Neutrophil (primary cell): Measurements from ENCODE around the gene HLA-A.
"Not testable (repeated sequence)": the region's sequence is repeated elsewhere in the genome, so short reads cannot be mapped to it uniquely, and the experiment has no call there.

Experiments
- H3K27ac ChIP-seq: fragments of 200-600 bp; sonication (generic); 2 replicates; pipeline ENCODE4 v1.5.1; 2016; ENCODE audit warnings: mild to moderate bottlenecking, moderate library complexity
- H3K27me3 ChIP-seq: fragments of 200-600 bp; sonication (generic); 2 replicates; pipeline ENCODE4 v1.6.0; 2016; ENCODE audit warnings: mild to moderate bottlenecking
- H3K36me3 ChIP-seq: fragments of 200-600 bp; sonication (generic); 2 replicates; pipeline ENCODE4 v1.5.1; 2017
- H3K4me1 ChIP-seq, 2 experiments: fragments of 200-600 bp in 1 of 2; sonication (generic) in 1 of 2; 1 replicate in 1 of 2; 2 replicates in 1 of 2; pipeline versions ENCODE4 v1.5.1 to v1.6.1; 2013 to 2016; ENCODE audit warnings: low read depth in 1 of 2, low read length in 1 of 2, mild to moderate bottlenecking in 1 of 2, moderate library complexity in 1 of 2; ENCODE audit not compliant: control insufficient read depth in 1 of 2, insufficient read depth in 1 of 2
- H3K4me3 ChIP-seq, 2 experiments: fragments of 200-600 bp in 1 of 2; sonication (generic) in 1 of 2; 1 replicate in 1 of 2; 2 replicates in 1 of 2; pipeline ENCODE4 v1.5.1; 2013 to 2016; ENCODE audit warnings: low read depth in 1 of 2, low read length in 1 of 2, mild to moderate bottlenecking in 1 of 2, moderate library complexity in 1 of 2
- H3K9me3 ChIP-seq: fragments of 200-600 bp; sonication (generic); 2 replicates; pipeline ENCODE4 v1.5.1; 2016
- TF ChIP-seq, protein P1 (sequence below): fragments of 200-600 bp; sonication (generic); IDR thresholded peaks from 2 replicates; pipeline ENCODE4 v1.5.1; 2016; ENCODE audit warnings: antibody characterized with exemption

The HLA-A gene

DNA sequence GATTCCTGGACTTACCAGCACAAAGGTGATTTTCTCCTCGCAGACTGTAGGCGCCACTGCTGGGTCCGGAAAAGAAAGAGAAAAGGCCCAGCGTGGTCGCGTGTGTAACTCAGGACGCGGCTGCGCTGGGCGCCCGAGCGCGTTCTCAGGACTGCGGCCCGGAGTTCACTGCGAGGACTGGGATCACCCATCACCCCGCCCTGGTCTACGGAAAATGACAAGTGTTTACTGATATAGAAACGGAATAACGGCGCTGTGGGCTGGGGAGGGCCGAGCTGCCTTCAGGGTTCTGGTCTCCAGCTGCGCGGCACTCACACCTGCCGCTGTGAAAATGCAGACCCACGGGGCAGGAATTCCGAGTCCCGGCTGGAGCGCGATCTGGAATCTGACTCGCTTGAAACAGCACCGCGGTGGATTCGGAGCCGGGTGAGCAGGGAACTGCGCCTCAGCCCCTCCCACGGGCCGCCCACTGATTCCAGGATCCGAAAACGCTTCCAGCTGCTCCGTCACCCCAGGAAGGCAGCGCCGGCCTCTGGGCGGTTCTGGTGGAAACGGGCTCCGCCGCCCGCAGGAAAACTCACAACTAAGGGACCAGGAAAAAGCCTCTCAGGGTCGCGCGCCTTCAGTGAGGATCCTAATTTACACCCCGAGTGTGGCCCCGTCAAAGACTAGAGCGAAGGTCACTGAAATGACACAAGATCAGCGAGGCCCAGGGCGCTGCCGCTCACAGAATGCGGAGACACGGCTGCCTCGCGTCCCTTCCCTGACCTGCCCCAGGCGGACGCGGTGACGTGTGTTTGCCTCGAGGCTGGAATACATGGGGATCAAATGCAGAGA lies 34.5 kb downstream of the HLA-A start:
- no peaks in the 10 kb centered on the region for H3K36me3 ChIP-seq
- TF ChIP-seq, protein P1, sequence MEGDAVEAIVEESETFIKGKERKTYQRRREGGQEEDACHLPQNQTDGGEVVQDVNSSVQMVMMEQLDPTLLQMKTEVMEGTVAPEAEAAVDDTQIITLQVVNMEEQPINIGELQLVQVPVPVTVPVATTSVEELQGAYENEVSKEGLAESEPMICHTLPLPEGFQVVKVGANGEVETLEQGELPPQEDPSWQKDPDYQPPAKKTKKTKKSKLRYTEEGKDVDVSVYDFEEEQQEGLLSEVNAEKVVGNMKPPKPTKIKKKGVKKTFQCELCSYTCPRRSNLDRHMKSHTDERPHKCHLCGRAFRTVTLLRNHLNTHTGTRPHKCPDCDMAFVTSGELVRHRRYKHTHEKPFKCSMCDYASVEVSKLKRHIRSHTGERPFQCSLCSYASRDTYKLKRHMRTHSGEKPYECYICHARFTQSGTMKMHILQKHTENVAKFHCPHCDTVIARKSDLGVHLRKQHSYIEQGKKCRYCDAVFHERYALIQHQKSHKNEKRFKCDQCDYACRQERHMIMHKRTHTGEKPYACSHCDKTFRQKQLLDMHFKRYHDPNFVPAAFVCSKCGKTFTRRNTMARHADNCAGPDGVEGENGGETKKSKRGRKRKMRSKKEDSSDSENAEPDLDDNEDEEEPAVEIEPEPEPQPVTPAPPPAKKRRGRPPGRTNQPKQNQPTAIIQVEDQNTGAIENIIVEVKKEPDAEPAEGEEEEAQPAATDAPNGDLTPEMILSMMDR: no peak
- no peaks in the 10 kb centered on the region for H3K9me3 ChIP-seq
- H3K27ac ChIP-seq: no peak overlapping the region
- peak overlapping the region; percentile 38 to 59 for H3K4me3 ChIP-seq
- peaks cover 57% of the 10 kb centered on the region for H3K27me3 ChIP-seq
- H3K4me1 ChIP-seq: peaks cover 24 to 27% of the 10 kb centered on the region in 2 experiments

DNA sequence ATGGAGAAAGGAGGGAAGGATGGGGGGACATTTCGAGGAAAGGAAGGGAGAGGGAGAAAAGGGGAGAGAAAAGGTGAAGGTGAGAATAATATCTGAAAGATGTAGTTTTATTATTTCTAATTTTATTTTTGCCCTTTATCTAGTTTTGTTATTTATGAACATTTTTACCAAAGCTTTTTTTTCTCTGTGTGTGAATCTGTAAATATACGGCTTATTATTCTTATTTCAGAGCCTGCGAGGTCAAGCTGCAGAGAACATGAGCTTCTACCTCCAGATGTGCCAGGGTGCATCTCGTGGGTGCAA lies 35.0 kb downstream of the HLA-A start:
- Histone ChIP-seq H3K4me1 (peaks cover 23 to 24% of the 10 kb centered on the region in 2 experiments), H3K9me3 (no peaks in the 10 kb centered on the region), H3K27ac (no peak overlapping the region), H3K36me3 (no peaks in the 10 kb centered on the region), H3K27me3 (peaks cover 57% of the 10 kb centered on the region), H3K4me3 (peak overlapping the region; percentile 38 to 59)
- TF ChIP-seq, protein P1: no peak

DNA sequence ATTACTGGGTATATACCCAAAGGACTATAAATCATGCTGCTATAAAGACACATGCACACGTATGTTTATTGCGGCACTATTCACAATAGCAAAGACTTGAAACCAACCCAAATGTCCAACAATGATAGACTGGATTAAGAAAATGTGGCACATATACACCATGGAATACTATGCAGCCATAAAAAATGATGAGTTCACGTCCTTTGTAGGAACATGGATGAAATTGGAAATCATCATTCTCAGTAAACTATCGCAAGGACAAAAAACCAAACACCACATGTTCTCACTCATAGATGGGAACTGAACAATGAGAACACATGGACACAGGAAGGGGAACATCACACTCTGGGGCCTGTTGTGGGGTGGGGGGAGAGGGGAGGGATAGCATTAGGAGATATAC lies 37.7 kb downstream of the HLA-A start:
- not testable (repeated sequence) for H3K4me3 ChIP-seq, H3K27ac ChIP-seq, H3K36me3 ChIP-seq, H3K9me3 ChIP-seq
- peaks cover 17 to 24% of the 10 kb centered on the region in 2 experiments for H3K4me1 ChIP-seq
- peaks cover 40% of the 10 kb centered on the region for H3K27me3 ChIP-seq

DNA sequence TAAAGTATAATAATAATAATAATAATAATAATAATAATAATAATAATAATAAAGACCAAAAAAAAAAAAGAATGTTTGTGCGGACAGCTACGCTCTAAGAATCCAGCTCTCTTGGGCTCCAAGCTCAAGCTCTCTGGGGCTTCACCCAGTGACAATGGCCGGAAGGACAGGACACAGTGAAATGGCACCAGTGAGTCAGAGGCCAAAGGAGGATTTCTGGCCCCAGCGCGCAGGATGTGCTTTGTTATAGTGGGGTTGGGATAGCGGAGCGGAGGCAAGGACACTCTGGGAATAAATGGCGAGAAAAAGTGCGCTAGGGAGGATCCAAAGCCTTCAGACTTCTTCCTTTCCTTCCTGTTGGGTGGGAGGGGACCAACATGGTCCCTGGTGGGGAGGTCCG lies 38.2 kb downstream of the HLA-A start:
- peaks cover 36% of the 10 kb centered on the region for H3K27me3 ChIP-seq
- H3K4me3 ChIP-seq: no peak overlapping the region
- no peaks in the 10 kb centered on the region for H3K36me3 ChIP-seq
- H3K27ac ChIP-seq: no peak overlapping the region
- no peaks in the 10 kb centered on the region for H3K9me3 ChIP-seq
- H3K4me1 ChIP-seq: peaks cover 16 to 19% of the 10 kb centered on the region in 2 experiments
- TF ChIP-seq, protein P1: no peak

DNA sequence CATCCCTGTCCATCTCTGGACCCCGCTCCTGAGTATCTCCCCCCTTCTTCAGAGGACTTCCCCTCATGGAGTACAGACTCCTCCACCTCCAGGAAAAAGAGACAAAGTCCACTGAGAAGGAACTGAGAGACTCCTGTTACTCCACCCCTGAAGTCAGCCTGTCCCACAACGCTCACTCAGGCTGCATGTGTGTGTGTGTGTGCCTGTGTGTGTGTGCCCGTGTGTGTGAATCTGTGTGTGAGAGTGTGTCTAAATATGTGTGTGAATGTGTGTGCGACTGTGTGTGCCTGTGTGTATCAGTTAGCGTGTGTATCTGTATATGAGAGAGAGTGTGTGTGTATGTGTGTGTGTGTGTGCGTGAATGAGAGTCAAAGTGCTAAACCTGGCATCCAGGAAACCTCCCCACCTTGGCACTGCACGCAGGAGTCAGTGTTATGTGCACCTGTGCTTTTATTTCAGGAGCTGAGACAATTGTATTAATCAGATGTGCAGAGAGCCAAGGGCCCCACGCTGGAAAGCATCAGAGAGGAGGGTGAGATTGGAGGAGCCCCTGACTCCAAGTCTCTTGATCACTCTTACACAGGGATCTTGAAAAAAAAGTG lies 39.0 kb downstream of the HLA-A start:
- peaks cover 10 to 11% of the 10 kb centered on the region in 2 experiments for H3K4me1 ChIP-seq
- no peaks in the 10 kb centered on the region for H3K36me3 ChIP-seq
- no peaks in the 10 kb centered on the region for H3K9me3 ChIP-seq
- no peak overlapping the region for H3K27ac ChIP-seq
- TF ChIP-seq, protein P1: no peak
- H3K4me3 ChIP-seq: no peak overlapping the region
- H3K27me3 ChIP-seq: peaks cover 27% of the 10 kb centered on the region

DNA sequence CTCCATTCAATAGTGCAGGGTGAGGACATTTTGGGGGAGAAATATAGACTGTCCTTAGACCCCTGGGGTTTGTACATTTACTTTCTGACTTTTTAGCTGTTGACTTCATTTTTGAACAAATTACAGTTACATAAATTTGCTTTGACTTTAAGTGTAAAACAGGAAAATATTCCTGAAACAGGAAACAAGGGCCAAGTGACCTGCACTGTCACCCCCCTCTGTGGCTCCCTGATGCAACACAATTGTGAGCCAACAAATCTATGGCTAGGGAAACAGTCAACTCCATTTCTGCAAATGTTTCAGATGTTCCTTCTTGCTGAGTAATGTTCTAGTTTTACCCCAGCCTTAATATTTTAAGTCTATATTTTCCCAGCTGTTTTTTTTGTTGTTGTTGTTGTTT lies 39.8 kb downstream of the HLA-A start:
- H3K27me3 ChIP-seq: peaks cover 20% of the 10 kb centered on the region
- H3K27ac ChIP-seq: no peak overlapping the region
- H3K4me3 ChIP-seq: no peak overlapping the region
- TF ChIP-seq, protein P1: no peak
- H3K4me1 ChIP-seq: peaks cover 3 to 5% of the 10 kb centered on the region in 2 experiments
- H3K9me3 ChIP-seq: no peaks in the 10 kb centered on the region
- no peaks in the 10 kb centered on the region for H3K36me3 ChIP-seq
